Esophagus squamous epithelium (tissue), 5 donors: ENCODE results near the gene RBM47. TPM values are rescaled to one million over a fixed set of nuclear protein-coding genes. Genes with fewer than 3 reads are reported as not detected.
"Not testable (repeated sequence)": the region's sequence is repeated elsewhere in the genome, so short reads cannot be mapped to it uniquely, and the experiment has no call there.

Experiments used
- DNase-seq: peaks from one replicate; lab custom pipeline; 2025; lab: John Stamatoyannopoulos, UW
- H3K27ac ChIP-seq, 4 donors: fragments of 200-600 bp; sonication (generic); one replicate each; pipeline ENCODE4 v1.5.1; 2016 to 2019; ENCODE audit warnings: mild to moderate bottlenecking in 1 of 4
- H3K27me3 ChIP-seq, 4 donors: fragments of 200-600 bp; sonication (generic); 1 replicate in 3 of 4; 2 replicates in 1 of 4; pipeline versions ENCODE4 v1.5.1 to v1.6.0; 2017 to 2021; ENCODE audit warnings: antibody characterized with exemption in 1 of 4
- H3K36me3 ChIP-seq, 3 donors: fragments of 200-600 bp; sonication (generic); one replicate each; pipeline ENCODE4 v1.5.1; 2016 to 2019
- H3K4me1 ChIP-seq, 3 donors: fragments of 200-600 bp; sonication (generic); one replicate each; pipeline ENCODE4 v1.5.1; 2017 to 2019
- H3K4me3 ChIP-seq, 4 donors: fragments of 200-600 bp; sonication (generic); 1 replicate in 3 of 4; 2 replicates in 1 of 4; pipeline ENCODE4 v1.5.1; 2016 to 2019; ENCODE audit warnings: mild to moderate bottlenecking in 2 of 4, moderate library complexity in 1 of 4
- H3K9me3 ChIP-seq, 3 donors: fragments of 200-600 bp; sonication (generic); one replicate each; pipeline ENCODE4 v1.5.1; 2016 to 2019
- CTCF ChIP-seq, 6 experiments: fragments of 450-650 bp in 4 of 6; fragments of 200-600 bp in 2 of 6; sonication (generic) in 2 of 6; IDR thresholded peaks; one replicate each; pipeline ENCODE4 v1.5.1; 2016 to 2019; ENCODE audit warnings: antibody characterized with exemption in 6 of 6, mild to moderate bottlenecking in 4 of 6, moderate library complexity in 4 of 6
- POLR2A ChIP-seq, 4 donors: fragments of 450-650 bp; IDR thresholded peaks; one replicate each; pipeline ENCODE4 v1.6.1; 2017; ENCODE audit warnings: antibody characterized with exemption in 4 of 4, mild to moderate bottlenecking in 4 of 4, moderate library complexity in 3 of 4
- WGBS, 2 donors: methylation state at CpG; one replicate each; pipeline ENCODE4 v1.1.5; 2018; 5-methylcytosine and 5-hydroxymethylcytosine counted together
- intact Hi-C: fragments of 100-400 bp; cut with DNase I; formaldehyde crosslinking; loops from one replicate; pipeline ENCODE4 v1.15.0; 2022
- total RNA-seq, 4 donors: library from RNA; depleted of rRNA; stranded (reverse); fragments of >200 nt; gene quantifications; one replicate each; pipeline ENCODE4 v1.1.0, GENCODE V29; 2016
- donor health status: DM: yes; HTN: yes; CAD: no.

Gene RBM47
- total RNA-seq, 4 donors from 2014 or later: 94.6 to 197 (median 125) TPM

- Histone ChIP-seq H3K27ac (no peak overlapping the region), H3K4me1 (peaks cover 11 to 59% (median 23%) of the 10 kb centered on the region in 3 donors), H3K9me3 (no peaks in the 10 kb centered on the region), H3K4me3 (no peak overlapping the region), H3K36me3 (no peaks in the 10 kb centered on the region), H3K27me3 (no peaks in the 10 kb centered on the region)
- DNase-seq: no peak
- intact Hi-C loops: no loop called here
- WGBS, 2 donors: 87 to 91% methylated on average over 6 of the region's 6 CpGs
- TF ChIP-seq POLR2A (IDR thresholded peaks at IDR 0.05): no peak
- TF ChIP-seq CTCF (IDR thresholded peaks at IDR 0.05): no peak
These were observed 228.6 kb downstream of the RBM47 start for GRCh38 chr4:40401096-40401495.

- Histone ChIP-seq H3K36me3 (no peaks in the 10 kb centered on the region), H3K4me1 (peaks cover 18 to 59% (median 23%) of the 10 kb centered on the region in 3 donors), H3K4me3 (no peak overlapping the region), H3K9me3 (no peaks in the 10 kb centered on the region), H3K27ac (peak overlapping the region in 3 of 4 donors; percentile 8 to 30 (median 9)), H3K27me3 (no peaks in the 10 kb centered on the region)
- no peak for DNase-seq
- 66 to 67% methylated on average over 3 of the region's 3 CpGs for WGBS, 2 donors
- TF ChIP-seq POLR2A (IDR thresholded peaks at IDR 0.05): no peak
- TF ChIP-seq CTCF (IDR thresholded peaks at IDR 0.05): no peak
- intact Hi-C loops: no loop called here
These were observed 230.1 kb downstream of the RBM47 start for GRCh38 chr4:40399578-40399977.

- 44 to 57% methylated on average over 7 of the region's 7 CpGs for WGBS, 2 donors
- intact Hi-C loops: no loop called here
- Histone ChIP-seq H3K36me3 (no peaks in the 10 kb centered on the region), H3K27me3 (no peaks in the 10 kb centered on the region), H3K9me3 (no peaks in the 10 kb centered on the region), H3K4me1 (peaks cover 13 to 39% (median 18%) of the 10 kb centered on the region in 3 donors), H3K4me3 (no peak overlapping the region), H3K27ac (peak overlapping the region in 3 of 4 donors; percentile 36 to 63 (median 57))
- DNase-seq: no peak
- TF ChIP-seq POLR2A (IDR thresholded peaks at IDR 0.05) (no peak), CTCF (IDR thresholded peaks at IDR 0.05) (no peak)
These were observed 233.5 kb downstream of the RBM47 start for GRCh38 chr4:40395908-40396793.

- H3K36me3 ChIP-seq: no peaks in the 10 kb centered on the region
- peaks cover 13 to 39% (median 18%) of the 10 kb centered on the region in 3 donors for H3K4me1 ChIP-seq
- no peak overlapping the region for H3K4me3 ChIP-seq
- H3K27me3 ChIP-seq: no peaks in the 10 kb centered on the region
- no peaks in the 10 kb centered on the region for H3K9me3 ChIP-seq
- DNase-seq: no peak
- intact Hi-C loops: no loop called here
- H3K27ac ChIP-seq: peak overlapping the region in 2 of 4 donors; percentile 36 to 57
- TF ChIP-seq POLR2A (IDR thresholded peaks at IDR 0.05) (no peak), CTCF (IDR thresholded peaks at IDR 0.05) (no peak)
- WGBS, 2 donors: 33 to 34% methylated on average over 3 to 4 of the region's 4 CpGs
These were observed 234.3 kb downstream of the RBM47 start for GRCh38 chr4:40395166-40395900.

- no peak for TF ChIP-seq CTCF (IDR thresholded peaks at IDR 0.05)
- TF ChIP-seq POLR2A (IDR thresholded peaks at IDR 0.05): no peak
- Histone ChIP-seq H3K4me3 (no peak overlapping the region), H3K27me3 (no peaks in the 10 kb centered on the region), H3K4me1 (peaks cover 13 to 34% (median 13%) of the 10 kb centered on the region in 3 donors), H3K36me3 (no peaks in the 10 kb centered on the region), H3K27ac (no peak overlapping the region), H3K9me3 (no peaks in the 10 kb centered on the region)
- WGBS, 2 donors: 46 to 69% methylated on average over 3 to 6 of the region's 6 CpGs
- DNase-seq: no peak
- intact Hi-C loops: no loop called here
These were observed 235.4 kb downstream of the RBM47 start for GRCh38 chr4:40394236-40394635.

- H3K36me3 ChIP-seq, H3K27ac ChIP-seq, DNase-seq, H3K27me3 ChIP-seq, H3K9me3 ChIP-seq, intact Hi-C loops, H3K4me3 ChIP-seq: not testable (repeated sequence)
- 94% methylated on average over 8 of the region's 9 CpGs for WGBS, 2 donors
- peaks cover 13 to 47% (median 13%) of the 10 kb centered on the region in 3 donors for H3K4me1 ChIP-seq
These were observed 237.4 kb downstream of the RBM47 start for GRCh38 chr4:40392241-40392640.
